ENCODE data around the gene NOTUM. TPM values are rescaled to one million over a fixed set of nuclear protein-coding genes. Genes with fewer than 3 reads are reported as not detected.

The NOTUM gene
- total and polyA plus RNA-seq, 12 donors: 0.07 to 9.7 (median 0.69) TPM; not detected in 3

- TF ChIP-seq POLR2A (IDR thresholded peaks at IDR 0.05) (no peak), CTCF (IDR thresholded peaks at IDR 0.05) (no peak)
- H3K4me1 ChIP-seq (replicated peaks in 1 of 2): no peaks in the 10 kb centered on the region
- no peaks in the 10 kb centered on the region for H3K9me3 ChIP-seq (replicated peaks in 1 of 3)
- H3K36me3 ChIP-seq (replicated peaks in 1 of 2): no peaks in the 10 kb centered on the region
- no peak overlapping the region for H3K27ac ChIP-seq
- 77 to 89% (median 80%) methylated on average over 9 of the region's 9 CpGs for WGBS, 4 donors
- no peak overlapping the region for H3K4me3 ChIP-seq
- intact Hi-C loops (cut with DNase I): no loop called here
- no peaks in the 10 kb centered on the region for H3K27me3 ChIP-seq
- DNase-seq: no peak
These were observed 16.1 kb downstream of the NOTUM start for GRCh38 chr17:81944858-81945257.

GRCh38 chr17:81942167-81942553 is 18.8 kb downstream of the NOTUM start:
- Histone ChIP-seq H3K4me3 (no peak overlapping the region), H3K36me3 (replicated peaks in 1 of 2) (no peaks in the 10 kb centered on the region), H3K27ac (no peak overlapping the region), H3K27me3 (no peaks in the 10 kb centered on the region), H3K9me3 (replicated peaks in 1 of 3) (no peaks in the 10 kb centered on the region), H3K4me1 (replicated peaks in 1 of 2) (no peaks in the 10 kb centered on the region)
- no peak for TF ChIP-seq POLR2A (IDR thresholded peaks at IDR 0.05)
- TF ChIP-seq CTCF (IDR thresholded peaks at IDR 0.05): no peak
- intact Hi-C loops (cut with DNase I): no loop called here
- WGBS, 4 donors: 47 to 86% (median 55%) methylated on average over 4 to 12 of the region's 12 CpGs
- DNase-seq: no peak

- TF ChIP-seq CTCF (IDR thresholded peaks at IDR 0.05) (no peak), POLR2A (IDR thresholded peaks at IDR 0.05) (no peak)
- no peak overlapping the region for H3K27ac ChIP-seq
- H3K4me1 ChIP-seq (replicated peaks in 1 of 2): peaks cover 0 to 4% of the 10 kb centered on the region in 2 donors
- no peaks in the 10 kb centered on the region for H3K9me3 ChIP-seq (replicated peaks in 1 of 3)
- no peaks in the 10 kb centered on the region for H3K27me3 ChIP-seq
- no peak for DNase-seq
- 0 to 76% (median 44%) methylated on average over 1 to 30 of the region's 30 CpGs for WGBS, 4 donors
- H3K4me3 ChIP-seq: no peak overlapping the region
- intact Hi-C loops (cut with DNase I): no loop called here
- no peaks in the 10 kb centered on the region for H3K36me3 ChIP-seq (replicated peaks in 1 of 2)
These were observed 19.4 kb downstream of the NOTUM start for GRCh38 chr17:81941484-81942166.

- Histone ChIP-seq H3K4me1 (replicated peaks in 1 of 2) (peaks cover 0 to 6% of the 10 kb centered on the region in 2 donors), H3K36me3 (replicated peaks in 1 of 2) (no peaks in the 10 kb centered on the region), H3K27ac (no peak overlapping the region), H3K9me3 (replicated peaks in 1 of 3) (no peaks in the 10 kb centered on the region), H3K4me3 (no peak overlapping the region), H3K27me3 (no peaks in the 10 kb centered on the region)
- 88 to 93% (median 89%) methylated on average over 41 to 56 of the region's 56 CpGs for WGBS, 4 donors
- TF ChIP-seq POLR2A (IDR thresholded peaks at IDR 0.05) (no peak), CTCF (IDR thresholded peaks at IDR 0.05) (no peak)
- no peak for DNase-seq
- intact Hi-C loops (cut with DNase I): no loop called here
These were observed 20.2 kb downstream of the NOTUM start for GRCh38 chr17:81940538-81941483.
